Colonic mucosa (tissue), 4 donors: Measurements from ENCODE around the gene IZUMO4. TPM values are rescaled to one million over a fixed set of nuclear protein-coding genes. Genes with fewer than 3 reads are reported as not detected.

Experiments
- DNase-seq: peaks from one replicate; pipeline ENCODE4 v3.0.0-alpha.2; 2020
- H3K27ac ChIP-seq: fragments of 200-600 bp; one replicate; pipeline ENCODE4 v1.8.0; 2021
- H3K27me3 ChIP-seq: fragments of 200-600 bp; one replicate; pipeline ENCODE4 v1.8.0; 2021
- H3K36me3 ChIP-seq: fragments of 200-600 bp; one replicate; pipeline ENCODE4 v1.8.0; 2021
- H3K4me1 ChIP-seq: fragments of 200-600 bp; one replicate; pipeline ENCODE4 v1.8.0; 2021; ENCODE audit warnings: mild to moderate bottlenecking
- H3K4me3 ChIP-seq: fragments of 200-600 bp; one replicate; pipeline ENCODE4 v1.8.0; 2021
- H3K9ac ChIP-seq, 2 donors: one replicate each; pipeline ENCODE4 v1.7.0; 2013; ENCODE audit warnings: control low read depth in 2 of 2, low read depth in 2 of 2, low read length in 2 of 2
- H3K9me3 ChIP-seq: fragments of 200-600 bp; one replicate; pipeline ENCODE4 v1.8.0; 2021
- CTCF ChIP-seq: fragments of 200-600 bp; IDR thresholded peaks from one replicate; pipeline ENCODE4 v1.8.0; 2022; ENCODE audit warnings: antibody characterized with exemption, mild to moderate bottlenecking
- intact Hi-C: fragments of 100-400 bp; cut with DNase I; formaldehyde crosslinking; loops from one replicate; pipeline ENCODE4 v1.14.1; 2022
- total RNA-seq, 2 donors: library from RNA; stranded (reverse); fragmentation: NEBNext Ultra II Directional in 1 of 2; extraction: Animal tissue kit (Norgen Biotek cat#: 25700) in 1 of 2; gene quantifications; one replicate each; pipeline ENCODE4 v1.2.1, GENCODE V29; 2021
- donor health status: healthy.
- donor health status: DM: no; HTN: no; CAD: no.
- donor health status: DM: no; HTN: no; CAD: no.

IZUMO4 gene
- total RNA-seq, result 1 to 10 TPM; 2.1 to 4.5 TPM

GRCh38 chr19:2096480-2097202 lies at the start of gene IZUMO4:
IZUMO4 (plus strand) TSS chr19:2096915; CDS start chr19:2096946, 31 bp downstream.
- Histone ChIP-seq H3K36me3 (no peaks in the 10 kb centered on the region), H3K4me1 (peaks cover 2% of the 10 kb centered on the region), H3K9me3 (no peaks in the 10 kb centered on the region), H3K4me3 (peak within 1 kb of the TSS; percentile 44), H3K9ac (peak within 1 kb of the TSS; percentile 60 to 87), H3K27ac (peak within 1 kb of the TSS; percentile 94), H3K27me3 (no peaks in the 10 kb centered on the region)
- TF ChIP-seq CTCF, result no peak
- peak; percentile 99 for DNase-seq
- intact Hi-C loops, result no loop called here

GRCh38 chr19:2047076-2047448 lies 49.7 kb upstream of the IZUMO4 start:
- no peak for DNase-seq
- H3K9me3 ChIP-seq, result no peaks in the 10 kb centered on the region
- peaks cover 42% of the 10 kb centered on the region for H3K4me1 ChIP-seq
- TF ChIP-seq CTCF, result no peak
- peak overlapping the region in 1 of 2 donors; percentile 100 for H3K9ac ChIP-seq
- no peak overlapping the region for H3K4me3 ChIP-seq
- H3K27me3 ChIP-seq, result no peaks in the 10 kb centered on the region
- H3K36me3 ChIP-seq, result peaks cover 15% of the 10 kb centered on the region
- intact Hi-C loops, result no loop called here
- no peak overlapping the region for H3K27ac ChIP-seq

GRCh38 chr19:2047449-2048103 lies 49.1 kb upstream of the IZUMO4 start:
- H3K27me3 ChIP-seq, result no peaks in the 10 kb centered on the region
- H3K4me3 ChIP-seq, result peak overlapping the region; percentile 89
- peak; percentile 66 for DNase-seq
- H3K4me1 ChIP-seq, result peaks cover 41% of the 10 kb centered on the region
- H3K27ac ChIP-seq, result no peak overlapping the region
- intact Hi-C loops, result no loop called here
- no peak for TF ChIP-seq CTCF
- H3K36me3 ChIP-seq, result peaks cover 15% of the 10 kb centered on the region
- H3K9ac ChIP-seq, result peak overlapping the region; percentile 48 to 100
- no peaks in the 10 kb centered on the region for H3K9me3 ChIP-seq

GRCh38 chr19:2048104-2048958 lies 48.4 kb upstream of the IZUMO4 start:
- intact Hi-C loops, result no loop called here
- Histone ChIP-seq H3K9ac (peak overlapping the region; percentile 94 to 100), H3K4me1 (peaks cover 34% of the 10 kb centered on the region), H3K9me3 (no peaks in the 10 kb centered on the region), H3K27me3 (no peaks in the 10 kb centered on the region), H3K27ac (peak overlapping the region; percentile 94), H3K36me3 (peaks cover 15% of the 10 kb centered on the region), H3K4me3 (peak overlapping the region; percentile 89)
- DNase-seq, result peak; percentile 54
- no peak for TF ChIP-seq CTCF

- no peak for TF ChIP-seq CTCF
- Histone ChIP-seq H3K4me3 (peak overlapping the region; percentile 89), H3K9ac (peak overlapping the region; percentile 94 to 100), H3K4me1 (peaks cover 31% of the 10 kb centered on the region), H3K27me3 (no peaks in the 10 kb centered on the region), H3K9me3 (no peaks in the 10 kb centered on the region), H3K27ac (peak overlapping the region; percentile 94), H3K36me3 (peaks cover 15% of the 10 kb centered on the region)
- intact Hi-C loops, result no loop called here
- no peak for DNase-seq
Observed at GRCh38 chr19:2048959-2049740, 47.6 kb upstream of the IZUMO4 start.
